HL-60 (cell line): Measurements from ENCODE around the gene ARHGEF16.

ENCODE experiments used
- DNase-seq, 2 experiments: peaks; one replicate each; pipeline ENCODE4 v3.0.0-alpha.2; 2010 to 2020; ENCODE audit warnings: low read depth in 1 of 2, low spot score in 1 of 2
- H3K27ac ChIP-seq: fragments of 250-450 bp; sonication (Bioruptor Pico); replicated peaks from 2 replicates; pipeline ENCODE4 v1.5.1; 2020; ENCODE audit warnings: mild to moderate bottlenecking, moderate library complexity
- H3K27me3 ChIP-seq: fragments of 250-450 bp; sonication (Bioruptor Pico); 2 replicates; pipeline ENCODE4 v1.5.1; 2021; ENCODE audit warnings: mild to moderate bottlenecking, moderate library complexity; ENCODE audit not compliant: insufficient read depth, poor library complexity, severe bottlenecking
- H3K4me3 ChIP-seq: replicated peaks from 2 replicates; pipeline ENCODE4 v1.5.1; 2011; ENCODE audit warnings: mild to moderate bottlenecking, control low read depth, low read length; ENCODE audit not compliant: insufficient read depth
- GABPA ChIP-seq: IDR thresholded peaks from 2 replicates; pipeline ENCODE4 v1.6.1; 2012; ENCODE audit warnings: low read depth
- POLR2AphosphoS5 ChIP-seq: IDR thresholded peaks from 2 replicates; pipeline ENCODE4 v1.6.1; 2012; ENCODE audit warnings: low read depth
- SPI1 ChIP-seq: IDR thresholded peaks from 2 replicates; pipeline ENCODE4 v1.6.1; 2012; ENCODE audit warnings: low read depth, mild to moderate bottlenecking, borderline replicate concordance
- TF ChIP-seq, protein P1 (sequence below): IDR thresholded peaks from 2 replicates; pipeline ENCODE4 v1.6.1; 2012; ENCODE audit warnings: low read depth; ENCODE audit not compliant: insufficient replicate concordance
- TF ChIP-seq, protein P2 (sequence below): IDR thresholded peaks from one replicate; pipeline ENCODE4 v1.5.1; 2011; ENCODE audit warnings: low read length, control low read depth, inconsistent platforms; ENCODE audit not compliant: insufficient read depth

ARHGEF16 gene

DNA sequence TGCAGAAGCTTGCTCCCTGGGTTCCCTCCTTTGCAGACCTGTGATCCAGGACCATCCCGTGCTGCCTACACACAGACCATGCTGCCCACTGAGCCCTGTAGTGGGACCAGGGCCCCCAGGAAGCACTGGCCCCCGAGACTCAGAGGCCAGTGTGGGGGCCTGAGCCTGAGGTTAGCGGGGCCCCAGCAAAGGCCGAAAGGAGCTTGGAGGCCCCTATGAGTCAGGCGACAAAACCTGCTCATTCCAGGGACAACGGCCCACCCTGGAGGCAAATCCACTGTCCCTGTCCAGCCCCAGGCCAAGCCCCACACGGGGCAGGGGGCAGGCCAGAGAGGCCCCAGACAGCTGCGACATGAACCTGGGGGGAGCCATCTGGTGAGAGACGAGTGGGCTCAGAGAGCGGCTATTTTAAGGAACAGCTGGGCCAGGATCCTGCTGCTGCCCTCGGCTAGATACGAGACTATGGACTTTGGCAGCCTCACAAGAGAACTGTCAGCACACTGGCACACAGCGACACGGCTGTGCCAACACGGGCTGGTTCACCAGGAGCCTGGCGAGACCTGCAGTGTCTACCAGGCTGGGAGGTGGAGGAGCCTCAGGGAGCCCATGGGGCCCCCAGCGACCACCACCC lies 74.7 kb downstream of the ARHGEF16 start:
- H3K4me3 ChIP-seq: no peak overlapping the region
- no peak for TF ChIP-seq POLR2AphosphoS5
- TF ChIP-seq SPI1: no peak
- no peak overlapping the region for H3K27ac ChIP-seq
- DNase-seq: no peak
- H3K27me3 ChIP-seq: no peaks in the 10 kb centered on the region

DNA sequence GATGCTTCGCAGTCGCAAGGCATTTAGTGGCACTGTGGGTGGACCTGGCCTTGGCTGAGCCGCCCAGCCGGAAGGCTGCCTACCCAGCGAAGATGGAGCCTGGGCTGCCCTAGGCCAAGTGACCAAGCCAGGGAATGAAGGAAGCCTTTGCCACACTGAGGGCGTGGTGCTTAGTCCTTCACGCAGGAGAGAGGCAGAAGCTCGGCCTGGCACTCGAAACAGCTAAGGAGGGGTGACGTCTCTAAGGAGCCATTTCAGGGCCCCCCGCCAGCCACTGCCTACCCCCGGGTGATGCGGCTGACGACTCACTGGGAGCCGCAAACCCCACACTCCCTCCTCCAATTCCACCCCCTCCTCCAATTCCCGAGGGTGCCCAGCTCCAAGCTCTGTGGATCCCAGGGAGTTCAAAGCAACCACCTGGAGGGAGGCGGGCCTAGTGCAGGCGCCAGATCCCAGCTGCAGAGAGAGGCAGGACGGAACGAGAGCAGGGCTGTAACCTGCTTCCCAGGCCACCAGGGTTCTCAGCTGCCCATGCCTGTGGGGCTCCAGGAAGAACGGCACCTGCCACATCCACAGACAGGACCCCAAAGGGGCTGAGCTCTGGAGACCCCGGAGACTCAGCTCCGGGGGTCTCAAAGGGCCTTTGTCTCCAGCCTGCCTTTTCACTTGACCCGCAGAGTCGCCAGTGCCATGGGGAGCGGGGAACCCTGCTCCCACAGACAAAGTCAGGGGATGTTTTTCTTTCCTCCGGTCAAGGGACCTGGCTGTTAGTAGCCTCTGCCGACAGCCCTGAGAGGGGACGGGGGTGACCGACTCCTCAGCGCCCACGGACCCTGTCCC lies 75.8 kb downstream of the ARHGEF16 start:
- DNase-seq: no peak
- no peak overlapping the region for H3K4me3 ChIP-seq

More for the DNA sequence above, 75.8 kb downstream of the ARHGEF16 start:
- TF ChIP-seq POLR2AphosphoS5 (no peak), GABPA (no peak)
- TF ChIP-seq, protein P1, sequence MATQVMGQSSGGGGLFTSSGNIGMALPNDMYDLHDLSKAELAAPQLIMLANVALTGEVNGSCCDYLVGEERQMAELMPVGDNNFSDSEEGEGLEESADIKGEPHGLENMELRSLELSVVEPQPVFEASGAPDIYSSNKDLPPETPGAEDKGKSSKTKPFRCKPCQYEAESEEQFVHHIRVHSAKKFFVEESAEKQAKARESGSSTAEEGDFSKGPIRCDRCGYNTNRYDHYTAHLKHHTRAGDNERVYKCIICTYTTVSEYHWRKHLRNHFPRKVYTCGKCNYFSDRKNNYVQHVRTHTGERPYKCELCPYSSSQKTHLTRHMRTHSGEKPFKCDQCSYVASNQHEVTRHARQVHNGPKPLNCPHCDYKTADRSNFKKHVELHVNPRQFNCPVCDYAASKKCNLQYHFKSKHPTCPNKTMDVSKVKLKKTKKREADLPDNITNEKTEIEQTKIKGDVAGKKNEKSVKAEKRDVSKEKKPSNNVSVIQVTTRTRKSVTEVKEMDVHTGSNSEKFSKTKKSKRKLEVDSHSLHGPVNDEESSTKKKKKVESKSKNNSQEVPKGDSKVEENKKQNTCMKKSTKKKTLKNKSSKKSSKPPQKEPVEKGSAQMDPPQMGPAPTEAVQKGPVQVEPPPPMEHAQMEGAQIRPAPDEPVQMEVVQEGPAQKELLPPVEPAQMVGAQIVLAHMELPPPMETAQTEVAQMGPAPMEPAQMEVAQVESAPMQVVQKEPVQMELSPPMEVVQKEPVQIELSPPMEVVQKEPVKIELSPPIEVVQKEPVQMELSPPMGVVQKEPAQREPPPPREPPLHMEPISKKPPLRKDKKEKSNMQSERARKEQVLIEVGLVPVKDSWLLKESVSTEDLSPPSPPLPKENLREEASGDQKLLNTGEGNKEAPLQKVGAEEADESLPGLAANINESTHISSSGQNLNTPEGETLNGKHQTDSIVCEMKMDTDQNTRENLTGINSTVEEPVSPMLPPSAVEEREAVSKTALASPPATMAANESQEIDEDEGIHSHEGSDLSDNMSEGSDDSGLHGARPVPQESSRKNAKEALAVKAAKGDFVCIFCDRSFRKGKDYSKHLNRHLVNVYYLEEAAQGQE: no peak
- TF ChIP-seq, protein P2, sequence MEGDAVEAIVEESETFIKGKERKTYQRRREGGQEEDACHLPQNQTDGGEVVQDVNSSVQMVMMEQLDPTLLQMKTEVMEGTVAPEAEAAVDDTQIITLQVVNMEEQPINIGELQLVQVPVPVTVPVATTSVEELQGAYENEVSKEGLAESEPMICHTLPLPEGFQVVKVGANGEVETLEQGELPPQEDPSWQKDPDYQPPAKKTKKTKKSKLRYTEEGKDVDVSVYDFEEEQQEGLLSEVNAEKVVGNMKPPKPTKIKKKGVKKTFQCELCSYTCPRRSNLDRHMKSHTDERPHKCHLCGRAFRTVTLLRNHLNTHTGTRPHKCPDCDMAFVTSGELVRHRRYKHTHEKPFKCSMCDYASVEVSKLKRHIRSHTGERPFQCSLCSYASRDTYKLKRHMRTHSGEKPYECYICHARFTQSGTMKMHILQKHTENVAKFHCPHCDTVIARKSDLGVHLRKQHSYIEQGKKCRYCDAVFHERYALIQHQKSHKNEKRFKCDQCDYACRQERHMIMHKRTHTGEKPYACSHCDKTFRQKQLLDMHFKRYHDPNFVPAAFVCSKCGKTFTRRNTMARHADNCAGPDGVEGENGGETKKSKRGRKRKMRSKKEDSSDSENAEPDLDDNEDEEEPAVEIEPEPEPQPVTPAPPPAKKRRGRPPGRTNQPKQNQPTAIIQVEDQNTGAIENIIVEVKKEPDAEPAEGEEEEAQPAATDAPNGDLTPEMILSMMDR: no peak
- H3K27ac ChIP-seq: no peak overlapping the region
- no peaks in the 10 kb centered on the region for H3K27me3 ChIP-seq
